HG02870 (cell line): ENCODE results near the gene PCP4L1.

Experiments used
- ATAC-seq: cut with Tn5 transposase; IDR thresholded peaks from one replicate; pipeline ENCODE4 v1.9.1; 2021; ENCODE audit warnings: mild to moderate bottlenecking, moderate library complexity; ENCODE audit not compliant: unreplicated experiment

PCP4L1 gene

DNA sequence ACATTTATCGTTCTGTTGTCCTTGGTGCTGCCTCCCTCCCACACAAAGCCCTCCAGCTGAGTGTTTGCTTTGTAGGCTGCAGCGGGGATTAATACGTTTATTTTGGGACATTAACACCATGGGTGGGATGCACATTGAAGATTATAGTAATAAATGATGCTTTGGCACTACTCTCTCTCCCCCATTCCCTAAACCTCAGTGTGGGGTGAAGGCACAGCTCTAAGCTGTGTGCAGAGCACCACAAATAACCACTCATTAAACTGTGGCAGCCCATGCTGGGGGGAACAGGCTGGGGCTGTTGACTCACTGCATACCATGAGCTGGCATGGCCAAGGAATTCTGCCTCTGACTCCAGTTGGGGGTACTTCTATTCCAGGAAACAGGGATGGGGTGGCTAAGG, 7.7 kb downstream of the PCP4L1 start:
- ATAC-seq: no peak

DNA sequence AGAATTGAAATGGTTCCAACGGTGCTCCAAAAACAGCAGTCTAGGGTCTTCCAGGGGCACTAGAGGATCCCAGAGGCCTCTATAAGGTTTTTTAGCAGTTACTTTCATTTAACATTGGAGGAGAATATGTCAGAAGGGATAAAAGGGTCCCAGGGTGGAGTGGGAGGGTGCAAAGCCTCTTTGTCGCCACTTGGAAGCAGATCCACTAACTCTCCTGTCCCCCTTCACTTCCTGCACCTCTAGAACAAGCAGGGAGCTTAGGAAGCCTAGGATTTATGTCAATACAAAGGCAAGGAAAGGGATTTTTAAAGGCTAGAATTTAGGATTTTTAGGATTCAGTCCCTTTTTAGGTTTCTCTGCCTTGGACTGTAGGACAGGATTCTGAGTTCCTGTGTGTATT, 8.3 kb downstream of the PCP4L1 start:
- ATAC-seq: no peak

DNA sequence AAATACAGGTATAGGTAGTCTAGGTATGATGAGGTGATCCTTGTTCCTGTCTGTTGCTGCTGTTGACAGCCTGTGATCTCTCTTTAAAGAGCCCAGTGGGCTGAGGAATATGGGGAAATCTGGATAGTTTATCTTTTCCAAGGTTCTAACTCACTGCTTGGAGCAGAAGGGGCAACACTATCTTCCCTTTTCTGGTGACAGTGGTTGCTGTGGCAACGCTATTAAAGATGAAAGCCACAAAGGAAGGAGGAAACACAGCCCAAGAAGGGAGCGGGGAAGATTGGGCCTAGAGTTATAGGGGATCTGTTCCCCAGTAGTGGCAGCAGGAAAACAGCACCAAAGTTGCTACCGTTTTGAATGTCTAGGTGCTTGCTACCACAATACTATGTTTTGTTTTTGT, 8.8 kb downstream of the PCP4L1 start:
- no peak for ATAC-seq

DNA sequence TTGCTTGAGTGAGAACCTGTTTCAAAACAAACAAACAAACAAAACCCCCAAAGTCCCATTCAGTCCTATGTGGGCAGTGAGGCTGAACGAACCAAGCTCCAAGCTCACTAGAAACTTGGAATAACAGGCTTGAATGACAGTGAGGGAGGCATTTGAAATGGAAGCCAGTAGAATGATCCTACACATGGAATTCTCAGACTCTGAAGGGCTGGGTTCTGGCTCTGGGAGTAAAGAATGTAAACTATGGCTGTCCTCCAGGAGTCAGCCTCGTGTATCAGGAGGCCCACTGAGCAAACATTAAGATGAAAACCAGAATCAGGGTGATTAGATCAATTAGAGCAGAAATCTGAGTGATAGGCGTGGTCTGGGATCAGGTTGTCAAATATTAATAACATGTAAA, 14.9 kb downstream of the PCP4L1 start:
- no peak for ATAC-seq

DNA sequence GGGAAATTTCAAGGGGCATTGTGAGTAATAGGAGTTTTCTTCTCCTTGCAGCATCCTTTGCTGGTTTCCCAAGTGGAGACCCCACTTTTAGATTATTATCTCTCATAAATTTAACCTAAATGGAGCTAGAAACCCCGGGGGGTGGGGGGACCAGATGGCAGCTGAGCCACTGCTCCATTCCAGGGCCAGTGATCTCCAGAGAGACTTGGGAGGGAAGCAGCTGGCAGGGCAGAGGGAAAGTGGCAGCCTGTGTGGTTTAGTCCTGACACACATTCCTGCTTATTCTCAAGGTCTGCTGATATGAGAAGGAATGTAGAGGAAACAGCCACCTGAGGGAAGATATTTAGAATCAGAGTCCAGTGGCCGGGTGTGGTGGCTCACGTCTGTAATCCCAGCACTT, 16.3 kb downstream of the PCP4L1 start:
- no peak for ATAC-seq

DNA sequence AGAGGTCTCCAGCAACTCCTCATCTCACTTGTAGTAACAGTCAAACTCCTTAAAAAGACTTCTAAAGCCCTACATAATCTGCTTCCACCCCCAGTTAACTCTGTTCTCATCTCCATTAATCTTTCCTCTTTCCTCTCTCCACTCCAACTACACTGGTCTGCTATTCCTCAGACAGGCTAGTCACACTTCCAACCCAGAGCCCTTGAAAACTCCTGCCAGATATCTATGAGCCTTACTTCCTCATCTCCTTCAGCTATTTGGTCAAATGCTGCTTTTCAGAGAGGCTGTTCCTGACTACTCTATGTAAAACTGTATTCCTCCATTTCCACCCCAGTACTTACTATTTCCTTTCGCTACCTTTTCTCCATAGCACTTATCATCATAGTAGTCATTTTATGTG, 24.4 kb downstream of the PCP4L1 start:
- no peak for ATAC-seq

DNA sequence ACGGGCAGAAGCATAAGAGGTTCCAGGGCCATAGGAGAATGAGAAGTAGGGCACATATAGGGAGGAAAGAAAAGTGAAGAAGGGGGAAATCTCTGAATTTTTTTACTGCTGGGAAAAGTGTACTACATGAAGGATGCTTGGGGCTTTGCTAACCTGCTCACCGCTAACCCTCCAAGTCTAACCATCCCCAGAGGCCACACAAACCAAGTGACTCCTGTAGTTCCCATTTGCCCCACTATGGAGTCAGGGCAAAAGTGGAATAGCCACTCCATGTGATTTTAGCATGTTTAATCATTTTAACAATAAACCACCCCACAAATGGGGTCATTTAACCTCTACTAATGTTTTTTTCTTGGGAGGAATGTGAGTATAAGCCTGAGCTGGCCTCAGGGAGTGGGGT, 26.6 kb downstream of the PCP4L1 start:
- no peak for ATAC-seq

DNA sequence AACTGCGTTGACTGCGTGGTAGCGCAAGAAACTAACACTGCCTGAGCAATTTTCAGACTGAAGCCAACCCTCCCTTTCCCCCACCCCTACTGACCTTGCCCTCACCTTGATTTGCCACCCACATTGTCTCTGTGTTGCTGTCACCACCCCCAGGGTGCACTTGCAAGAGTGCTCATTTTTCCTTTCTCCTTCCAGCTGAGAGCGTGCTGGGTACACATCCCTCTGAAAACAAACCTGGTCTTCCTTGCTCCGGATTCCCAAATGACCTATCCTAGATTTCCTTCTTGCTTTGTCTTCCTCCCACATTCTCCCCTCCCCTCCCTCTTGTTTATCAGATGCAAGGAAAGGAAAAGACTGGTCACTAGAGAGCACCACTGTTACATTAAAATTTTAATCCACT, 27.0 kb downstream of the PCP4L1 start:
- ATAC-seq: no peak

DNA sequence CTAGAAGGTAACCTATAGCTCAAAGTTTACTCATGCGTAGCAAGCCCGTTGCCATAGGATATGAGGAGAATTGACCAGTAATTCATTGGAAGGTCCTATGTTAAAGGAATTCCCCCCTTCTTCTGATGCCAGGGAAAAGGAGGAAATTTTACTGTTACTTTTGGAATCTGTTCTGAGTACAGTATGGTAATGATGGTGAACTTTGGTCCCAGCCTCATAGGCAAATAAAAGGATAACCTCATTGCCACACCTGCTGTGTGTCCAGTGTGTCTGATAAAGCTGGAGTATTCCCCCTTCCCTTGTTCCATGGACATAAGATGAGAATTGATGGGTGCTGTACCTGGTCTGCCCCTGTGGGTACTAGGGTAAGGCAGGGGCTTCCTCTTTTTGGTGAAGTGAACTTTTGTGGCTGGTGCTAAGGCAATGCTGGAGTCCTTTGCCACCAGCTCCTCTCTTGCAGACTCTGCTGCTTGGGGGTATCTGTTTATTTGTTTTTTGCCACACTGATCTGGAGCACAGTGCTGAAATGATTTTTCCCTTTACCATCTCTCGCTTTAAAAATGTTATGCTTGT, 29.0 kb downstream of the PCP4L1 start:
- no peak for ATAC-seq

DNA sequence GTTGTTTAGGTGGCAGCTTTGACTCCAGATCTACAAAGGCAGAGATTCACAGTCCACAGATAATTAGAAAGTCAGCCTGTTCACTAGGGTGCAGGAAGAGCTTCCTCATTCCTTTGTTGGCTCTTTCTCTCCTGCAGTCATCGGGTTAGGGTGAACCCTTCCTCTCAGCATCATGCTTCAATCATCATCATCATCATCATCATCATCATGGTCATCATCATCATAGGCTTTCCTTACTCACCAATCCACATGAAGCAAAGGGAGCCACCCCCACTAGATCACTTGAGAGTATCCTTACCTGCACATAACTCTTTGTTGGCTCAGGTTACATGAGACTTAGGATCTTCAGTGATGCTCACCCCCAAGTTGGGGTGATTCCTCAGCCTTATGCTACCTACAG, 32.2 kb downstream of the PCP4L1 start:
- no peak for ATAC-seq

DNA sequence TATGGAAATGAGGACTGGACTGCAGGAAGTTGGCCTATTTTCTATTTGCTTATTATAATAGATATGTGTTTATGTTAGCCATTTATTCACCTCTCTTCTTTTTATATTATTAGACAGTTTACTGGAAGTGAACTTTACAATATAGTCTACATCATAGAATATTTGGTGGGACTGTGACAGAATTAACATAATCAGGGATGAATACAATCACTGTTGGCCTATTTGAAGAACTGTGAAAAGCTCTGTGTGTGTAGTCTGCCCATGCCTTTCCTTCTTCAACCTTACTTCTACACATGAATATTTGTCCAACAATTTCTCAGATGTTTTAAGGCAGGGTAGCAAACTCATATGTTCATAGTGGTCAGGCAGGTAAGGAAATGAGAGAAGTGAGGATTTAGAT, 38.9 kb downstream of the PCP4L1 start:
- ATAC-seq: no peak

DNA sequence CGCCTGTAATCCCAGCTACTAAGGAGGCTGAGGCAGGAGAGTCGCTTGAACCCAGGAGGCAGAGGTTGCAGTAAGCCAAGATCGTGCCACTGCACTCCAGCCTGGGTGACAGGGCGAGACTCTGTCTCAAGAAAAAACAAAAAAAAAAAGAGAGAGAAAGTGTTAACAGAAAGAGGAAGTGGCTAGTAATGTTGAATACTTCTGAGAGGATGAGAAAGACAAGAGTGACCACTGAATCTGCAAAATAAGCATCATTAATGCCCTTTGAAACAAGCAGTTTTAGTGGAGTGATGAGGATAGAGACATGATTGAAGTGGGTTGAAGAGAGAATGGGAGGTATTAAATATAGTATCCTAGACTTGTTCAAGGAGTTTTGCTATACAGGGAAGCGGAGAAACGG, 39.6 kb downstream of the PCP4L1 start:
- no peak for ATAC-seq

DNA sequence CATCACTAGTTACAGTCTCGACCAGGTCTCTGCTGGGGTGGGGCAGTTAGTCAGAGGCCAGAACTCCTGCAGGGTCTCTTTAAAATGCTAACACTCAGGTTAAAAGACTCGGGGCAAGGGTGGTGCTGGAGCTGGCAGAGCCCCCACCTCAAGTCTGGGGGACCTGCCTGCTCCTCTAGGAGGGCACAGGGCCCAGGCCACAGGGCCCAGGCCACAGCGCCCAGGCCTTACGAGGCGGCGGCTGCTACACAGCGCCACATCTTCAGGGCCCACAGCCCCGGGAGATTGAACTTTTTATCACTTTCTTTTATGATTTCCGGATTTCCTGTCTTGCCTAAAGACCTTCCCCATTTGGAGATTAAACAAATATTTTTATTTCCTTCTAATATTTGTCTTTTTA, 40.8 kb downstream of the PCP4L1 start:
- ATAC-seq: no peak

DNA sequence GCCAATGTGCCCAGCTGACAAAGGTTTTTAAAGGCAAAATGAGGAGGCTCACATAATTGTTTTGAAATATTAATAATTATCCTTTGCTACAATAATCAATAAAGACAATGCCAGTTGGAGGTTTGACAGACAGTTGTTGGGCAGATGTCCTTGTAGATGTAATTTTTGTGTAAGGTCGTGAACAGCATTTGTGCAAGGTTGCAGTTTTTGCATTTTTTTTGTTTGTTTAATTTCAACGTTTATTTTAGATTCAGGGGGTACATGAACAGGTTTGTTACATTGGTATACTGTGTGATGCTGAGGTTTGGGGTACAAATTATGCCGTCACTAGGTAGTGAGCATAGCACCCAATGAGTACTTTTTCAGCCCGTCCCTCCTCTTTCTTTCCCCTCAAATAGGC, 41.9 kb downstream of the PCP4L1 start:
- no peak for ATAC-seq

DNA sequence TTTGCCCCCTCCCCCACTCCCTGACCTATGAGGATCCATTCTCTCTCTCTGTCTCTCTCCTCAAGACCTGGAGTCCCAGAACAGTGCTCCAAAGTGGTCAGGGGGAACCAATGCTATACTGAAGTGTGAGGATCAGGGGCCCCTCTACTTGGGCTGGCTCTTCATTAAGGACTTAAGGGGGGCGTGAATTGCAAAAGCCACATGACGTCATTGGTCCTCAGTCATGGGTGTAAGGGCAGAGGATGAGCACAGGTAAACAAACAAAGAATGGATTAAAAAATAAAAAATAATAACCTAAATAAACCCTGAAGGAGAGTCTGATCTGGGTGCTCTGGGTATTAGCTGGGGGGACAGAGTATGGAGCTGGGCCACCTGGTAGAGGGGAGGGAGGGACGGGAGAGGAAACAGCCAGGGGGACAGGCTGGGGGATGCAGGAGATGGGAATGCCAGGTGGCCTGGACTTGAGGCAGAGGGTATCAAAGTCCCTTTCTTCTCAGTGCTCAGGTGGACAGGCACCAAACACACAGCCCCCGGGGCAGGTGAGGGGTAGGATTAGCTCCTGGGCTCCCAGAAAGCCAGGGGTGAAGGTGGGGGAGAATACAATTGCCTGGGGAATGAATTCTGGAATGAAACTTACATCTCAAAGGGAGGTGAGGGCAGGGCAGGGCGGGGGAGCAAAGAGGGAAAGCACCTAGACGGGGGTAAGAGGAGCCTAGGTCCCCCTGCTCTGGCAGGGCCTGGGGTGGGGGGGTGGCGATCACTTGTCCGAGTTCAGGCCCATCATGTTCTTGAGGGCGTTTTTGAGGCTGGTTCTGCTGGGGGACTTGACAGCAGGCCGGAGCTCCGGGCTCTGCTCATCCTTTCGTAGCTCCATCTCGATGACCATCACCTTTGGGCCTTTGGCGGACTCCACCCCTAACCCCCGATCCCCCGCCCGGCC, 46.7 kb downstream of the PCP4L1 start:
- no peak for ATAC-seq

DNA sequence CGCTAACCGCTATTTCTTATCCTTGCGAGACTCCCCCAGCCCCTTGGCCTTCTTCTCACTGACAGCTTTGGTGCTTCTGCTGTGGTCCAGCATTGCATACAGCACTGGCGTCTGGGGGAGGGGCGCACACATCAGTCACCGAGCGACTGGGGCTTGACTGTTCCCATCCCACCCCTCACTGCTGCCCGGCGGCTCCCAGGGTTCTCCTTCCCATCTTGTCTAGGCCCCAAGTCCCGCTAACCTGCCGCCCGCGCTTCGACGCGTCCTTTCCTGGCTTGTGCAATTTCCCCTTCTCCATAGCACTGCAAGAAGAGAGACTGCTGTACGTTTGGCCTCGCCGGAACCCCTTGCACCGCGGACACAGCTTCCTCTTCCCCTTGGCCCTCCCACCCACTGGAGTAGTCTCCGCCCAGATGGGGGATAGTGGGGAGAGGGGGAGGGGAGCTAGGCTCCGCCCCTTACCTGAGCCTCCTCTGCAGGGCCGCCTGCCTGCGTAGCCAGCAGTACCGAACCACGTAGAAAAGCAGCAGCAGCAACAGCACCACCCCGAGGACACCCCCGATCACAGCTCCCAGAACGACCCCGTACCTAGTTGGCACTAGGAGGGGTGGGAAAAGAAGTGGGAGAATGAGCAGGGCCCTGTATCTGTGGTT, 47.4 kb downstream of the PCP4L1 start:
- ATAC-seq: peak; percentile 75

DNA sequence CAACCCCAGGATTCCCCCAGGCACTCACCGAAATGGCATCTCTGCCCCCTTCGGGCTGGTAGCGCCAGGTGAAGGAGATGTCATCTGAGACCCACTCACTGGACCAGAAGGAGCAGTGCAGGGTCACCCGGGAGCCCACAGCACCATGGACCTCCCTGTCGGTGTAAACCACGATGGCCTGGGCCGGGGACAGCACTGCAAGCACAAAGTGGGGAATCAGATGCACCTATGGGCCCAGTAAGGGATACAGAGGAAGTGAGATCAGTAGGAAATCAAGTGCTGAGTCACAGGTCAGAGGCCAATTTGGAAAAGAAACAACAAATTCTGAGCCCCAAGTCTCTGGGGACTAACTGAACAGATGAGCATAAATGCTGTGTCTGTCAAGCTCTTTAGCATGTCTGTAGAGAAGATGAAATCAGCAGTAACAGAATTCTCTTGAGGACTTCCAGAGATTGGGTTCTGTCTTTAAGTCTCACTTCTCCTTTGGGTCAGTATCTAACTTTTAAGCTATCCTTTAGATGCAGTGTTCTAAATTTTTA, 48.8 kb downstream of the PCP4L1 start:
- ATAC-seq: no peak

DNA sequence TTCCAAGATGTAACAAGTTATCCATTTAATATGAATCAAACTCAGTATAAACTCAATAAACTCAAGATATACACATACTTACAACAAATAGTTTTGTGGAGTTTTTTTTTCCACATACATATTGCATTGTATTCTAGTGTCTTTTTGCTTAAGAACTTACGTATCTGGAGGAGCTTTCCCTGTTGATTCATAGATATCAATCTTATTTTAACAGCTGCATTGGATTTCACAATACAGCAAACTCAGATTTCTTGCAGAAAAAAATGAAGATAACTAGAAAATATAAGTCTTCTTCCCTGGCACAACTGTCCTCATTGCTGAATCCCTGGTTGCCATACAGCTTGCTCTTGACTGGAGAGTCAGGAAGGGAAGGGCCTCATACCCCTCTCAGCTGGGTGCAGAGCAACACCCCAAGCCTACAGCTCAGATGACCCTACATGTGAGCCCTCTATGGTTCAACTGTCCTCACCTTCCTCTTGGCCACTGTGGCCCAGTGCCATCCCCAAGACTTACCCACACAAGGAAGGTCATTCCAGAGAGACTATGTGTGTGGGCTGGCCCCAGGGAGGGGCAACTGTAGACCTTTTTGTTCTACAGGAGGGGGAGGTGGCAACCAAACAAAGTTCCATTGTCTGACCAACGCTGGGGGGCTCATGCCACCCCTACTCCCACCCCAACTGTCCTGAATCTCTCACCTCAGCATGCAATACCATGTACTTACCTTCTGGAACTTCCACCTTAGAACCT, 49.5 kb downstream of the PCP4L1 start:
- ATAC-seq: no peak

DNA sequence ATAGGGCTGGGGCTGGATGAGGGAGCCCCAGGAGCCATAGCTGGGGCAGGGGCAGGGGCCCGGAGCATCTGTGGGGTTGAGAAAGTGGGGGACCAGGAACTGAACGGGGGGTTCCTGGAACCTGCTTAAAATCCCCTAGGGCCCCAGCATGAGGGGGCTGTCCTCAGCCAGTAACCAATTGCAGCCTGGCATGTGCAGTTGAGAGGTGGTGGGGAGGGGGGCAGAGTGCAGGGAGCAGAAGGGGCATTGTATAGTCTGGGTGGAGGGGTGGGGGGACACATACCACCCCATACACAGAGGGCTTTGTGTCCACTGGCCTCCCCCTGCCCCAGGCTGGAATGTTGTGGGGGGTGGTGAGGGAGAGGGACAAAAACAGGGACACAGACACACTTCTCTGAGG, 51.3 kb downstream of the PCP4L1 start, which contains the start of gene MPZ:
TSS of gene MPZ (minus strand) at position 101 of the 400 bp plus-strand sequence. CDS start at position 38, 63 bp downstream.
- ATAC-seq: no peak

DNA sequence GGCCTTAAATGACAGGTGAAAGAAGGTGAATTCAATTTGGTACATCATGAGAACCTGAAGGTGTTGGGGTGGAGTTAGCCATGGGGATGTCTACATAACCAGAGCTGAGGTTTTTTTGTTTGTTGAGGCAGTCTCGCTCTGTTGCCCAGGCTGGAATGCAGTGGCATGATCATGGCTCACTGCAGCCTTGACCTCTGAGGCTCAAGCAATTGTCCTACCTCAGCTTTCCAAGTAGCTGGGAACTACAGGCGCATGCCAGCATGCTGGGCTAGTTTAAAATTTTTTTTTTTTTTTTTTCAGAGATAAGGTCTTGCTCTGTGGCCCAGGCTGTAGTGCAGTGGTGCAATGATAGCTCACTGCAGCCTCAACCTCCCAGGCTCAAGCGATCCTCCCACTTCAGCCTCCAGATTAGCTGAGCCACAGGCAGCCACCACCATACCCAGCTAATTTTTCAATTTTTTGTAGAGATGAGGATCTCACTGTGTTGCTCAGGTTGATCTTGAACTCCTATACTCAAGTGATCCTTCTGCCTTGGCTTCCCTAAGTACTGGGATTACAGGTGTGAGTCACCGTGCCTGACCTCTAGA, 53.1 kb downstream of the PCP4L1 start:
- no peak for ATAC-seq
